Activated CD8-positive, alpha-beta memory T cell treated with anti-CD3 and anti-CD28 coated beads for 36 hours (primary cell): ENCODE results near the gene SIGLEC1. TPM values are rescaled to one million over a fixed set of nuclear protein-coding genes. Genes with fewer than 3 reads are reported as not detected.

Experiments used
- CTCF ChIA-PET: fragments of 350-600 bp; sonication (Branson Sonifier 250); formaldehyde crosslinking; loops from one replicate; lab custom pipeline; 2021; ENCODE audit warnings: antibody characterized with exemption; lab: Charles Lee
- POLR2A ChIA-PET: fragments of 350-600 bp; sonication (Branson Sonifier 250); formaldehyde crosslinking; loops from one replicate; lab custom pipeline; 2021; ENCODE audit warnings: antibody characterized with exemption; lab: Charles Lee
- total RNA-seq, 2 experiments: library from RNA; stranded (reverse); gene quantifications; one replicate each; pipeline ENCODE4 v1.2.3, GENCODE V29; 2021

Gene SIGLEC1
- total RNA-seq, 2 experiments from 2014 or later: not detected

- ChIA-PET CTCF (no interaction called here), POLR2A (no interaction called here)
These were observed 19.6 kb downstream of the SIGLEC1 start for GRCh38 chr20:3692706-3693294.

- ChIA-PET POLR2A (no interaction called here), CTCF (no interaction called here)
These were observed 20.5 kb downstream of the SIGLEC1 start for GRCh38 chr20:3691897-3692296.

DNA sequence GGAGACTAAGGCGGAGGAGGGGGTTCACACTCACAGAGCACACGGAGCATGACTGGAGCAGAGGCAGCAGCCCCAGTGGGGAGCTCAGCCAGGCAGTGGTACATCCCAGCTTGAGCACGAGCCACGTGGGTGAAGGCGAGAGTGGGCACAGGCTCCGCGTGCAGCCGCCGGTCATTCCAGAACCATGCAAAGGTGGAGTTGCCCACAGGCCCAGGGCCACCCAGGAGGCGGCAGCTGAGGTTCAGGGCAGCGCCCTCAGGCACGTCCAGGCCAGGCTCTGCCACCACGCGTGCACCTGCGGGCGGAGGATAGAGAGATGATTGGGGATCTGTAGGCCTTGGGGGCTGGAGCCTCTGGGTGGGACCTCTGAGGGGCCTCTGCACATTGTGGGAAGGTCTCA, 21.1 kb downstream of the SIGLEC1 start:
- POLR2A ChIA-PET: no interaction called here
- CTCF ChIA-PET: interaction anchor here (0.7 to 0.8 kb wide), 2 partner anchors 18 to 172 kb away, joined by 3 to 4 read pairs; no protein-coding TSS in a partner anchor

- POLR2A ChIA-PET: no interaction called here
- CTCF ChIA-PET: interaction anchor here (0.7 to 0.8 kb wide), 3 partner anchors 15 to 171 kb away, joined by 3 to 4 read pairs (median 3); no protein-coding TSS in a partner anchor
These were observed 22.0 kb downstream of the SIGLEC1 start for GRCh38 chr20:3690413-3690812.

- ChIA-PET CTCF (interaction anchor here (0.8 kb wide), 1 partner anchor 15 kb away, joined by 3 read pairs; no protein-coding TSS in a partner anchor), POLR2A (no interaction called here)
These were observed 22.4 kb downstream of the SIGLEC1 start for GRCh38 chr20:3689978-3690377.

DNA sequence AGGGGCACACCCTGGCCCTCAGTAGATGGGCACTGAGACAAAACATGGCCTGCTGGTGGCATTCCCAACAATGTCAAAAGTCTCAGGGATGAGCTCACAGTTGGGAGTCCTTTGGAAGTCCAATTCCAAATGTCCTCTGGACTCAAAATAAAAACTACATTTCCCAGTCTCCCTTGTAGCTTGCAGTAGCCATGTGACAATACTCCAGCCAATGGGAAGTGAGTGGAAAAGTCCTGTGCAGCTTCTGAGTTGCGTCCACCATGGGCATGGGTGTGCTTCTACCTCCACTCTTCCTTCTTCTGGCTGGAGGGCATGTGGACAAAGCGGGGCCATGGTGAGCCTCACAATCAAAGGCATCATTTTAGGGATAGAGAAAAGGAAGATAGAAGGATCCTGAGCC, 24.7 kb downstream of the SIGLEC1 start:
- ChIA-PET POLR2A (no interaction called here), CTCF (interaction anchor here (1.9 kb wide), 1 partner anchor 11 kb away, joined by 9 read pairs; no protein-coding TSS in a partner anchor)

DNA sequence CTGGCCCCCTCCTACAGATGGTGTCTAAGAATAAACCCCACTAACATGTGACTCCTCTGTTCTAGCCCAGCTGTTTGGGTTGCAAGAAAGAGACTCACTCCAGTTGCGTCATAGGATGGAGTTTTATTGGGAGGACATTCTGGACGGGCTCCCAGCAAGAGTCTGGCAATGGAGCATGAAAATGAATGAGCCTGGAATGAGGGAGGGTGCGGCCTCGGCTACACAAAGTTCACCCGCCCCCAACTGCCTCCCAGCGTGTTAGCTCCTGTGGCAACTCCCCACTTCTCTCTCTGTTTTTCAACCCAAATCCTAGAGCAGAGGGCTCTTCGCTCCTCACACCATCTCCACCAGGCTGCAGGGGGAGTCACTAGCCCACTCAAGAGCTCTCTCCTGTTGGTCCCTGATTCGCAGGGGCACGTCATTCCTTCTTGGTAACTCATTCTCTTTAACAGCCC, 25.5 kb downstream of the SIGLEC1 start:
- CTCF ChIA-PET: interaction anchor here (1.4 to 1.9 kb wide), 2 partner anchors 10 kb away, joined by 5 to 9 read pairs; no protein-coding TSS in a partner anchor
- POLR2A ChIA-PET: no interaction called here

DNA sequence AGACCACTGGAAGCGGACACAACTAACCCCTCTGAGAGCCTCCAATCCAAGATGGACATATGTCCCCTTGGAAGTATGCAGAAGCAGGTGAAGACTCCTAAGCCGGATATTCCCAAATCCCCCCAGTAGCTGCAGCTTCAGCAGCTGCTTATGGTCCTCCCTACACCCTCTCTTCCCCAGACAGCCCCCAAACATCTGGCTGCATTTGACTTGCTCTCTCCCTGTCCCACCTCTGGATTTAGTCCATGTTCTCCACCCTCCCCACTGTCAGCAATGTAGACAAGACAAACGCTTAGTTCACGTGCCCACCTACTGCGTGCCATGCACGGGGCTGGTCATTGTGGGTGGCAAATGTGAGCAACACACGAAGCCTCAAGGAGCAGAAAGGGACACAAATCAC, 26.0 kb downstream of the SIGLEC1 start:
- ChIA-PET CTCF (interaction anchor here (0.6 to 1.4 kb wide), 2 partner anchors 10 to 33 kb away, joined by 4 to 5 read pairs; no protein-coding TSS in a partner anchor), POLR2A (no interaction called here)

GRCh38 chr20:3685341-3685740, 27.1 kb downstream of the SIGLEC1 start:
- ChIA-PET POLR2A (no interaction called here), CTCF (interaction anchor here (1.4 kb wide), 1 partner anchor 9 kb away, joined by 5 read pairs; no protein-coding TSS in a partner anchor)

DNA sequence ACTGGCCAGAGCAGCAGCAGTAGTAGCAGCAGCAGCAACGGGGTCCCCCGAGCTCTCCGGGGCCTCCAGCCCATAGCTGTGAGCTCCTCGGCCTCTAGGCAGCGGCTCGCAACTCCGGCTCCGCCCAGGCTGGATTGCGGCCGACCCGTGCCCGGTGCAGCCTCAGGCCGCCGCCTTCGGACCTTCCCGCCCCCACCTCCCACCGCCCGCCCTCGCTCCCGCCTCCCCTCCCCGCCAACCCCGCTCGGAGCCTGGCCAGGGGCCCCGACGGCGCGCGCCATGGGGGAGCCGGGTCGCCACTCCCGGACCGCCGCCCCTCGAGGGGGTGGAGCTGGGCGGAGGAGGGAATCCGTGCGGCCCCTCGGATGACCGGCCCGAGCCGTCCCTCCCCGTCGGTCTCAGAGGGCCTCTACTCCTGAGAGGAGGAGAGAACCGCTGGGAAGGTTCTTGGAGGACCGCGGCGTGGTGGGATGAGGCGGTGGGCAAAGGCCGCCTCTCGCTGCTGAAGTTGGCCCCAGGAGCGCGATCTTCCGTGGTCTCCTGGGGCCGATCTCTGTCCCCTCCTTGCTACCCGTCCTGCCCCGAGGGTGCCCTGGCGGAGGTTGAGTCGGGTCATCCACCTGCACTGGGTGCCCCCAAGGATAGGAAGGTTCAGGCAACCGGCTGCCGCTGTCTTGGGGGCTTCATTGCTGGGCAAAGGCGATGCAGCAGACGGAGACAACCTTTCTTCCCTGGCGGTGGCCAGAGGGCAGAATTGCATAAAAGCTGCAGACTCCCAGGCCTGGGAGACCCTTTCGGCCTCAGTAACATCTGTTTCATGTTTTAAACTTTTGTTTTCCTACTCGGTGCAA, 30.2 kb downstream of the SIGLEC1 start, which contains the start of gene ADAM33:
Gene ADAM33, minus strand, starts transcription at position 80 of the 851 bp plus-strand sequence. Its CDS starts 6 bp downstream, at position 74.
- ChIA-PET CTCF (no interaction called here), POLR2A (no interaction called here)

DNA sequence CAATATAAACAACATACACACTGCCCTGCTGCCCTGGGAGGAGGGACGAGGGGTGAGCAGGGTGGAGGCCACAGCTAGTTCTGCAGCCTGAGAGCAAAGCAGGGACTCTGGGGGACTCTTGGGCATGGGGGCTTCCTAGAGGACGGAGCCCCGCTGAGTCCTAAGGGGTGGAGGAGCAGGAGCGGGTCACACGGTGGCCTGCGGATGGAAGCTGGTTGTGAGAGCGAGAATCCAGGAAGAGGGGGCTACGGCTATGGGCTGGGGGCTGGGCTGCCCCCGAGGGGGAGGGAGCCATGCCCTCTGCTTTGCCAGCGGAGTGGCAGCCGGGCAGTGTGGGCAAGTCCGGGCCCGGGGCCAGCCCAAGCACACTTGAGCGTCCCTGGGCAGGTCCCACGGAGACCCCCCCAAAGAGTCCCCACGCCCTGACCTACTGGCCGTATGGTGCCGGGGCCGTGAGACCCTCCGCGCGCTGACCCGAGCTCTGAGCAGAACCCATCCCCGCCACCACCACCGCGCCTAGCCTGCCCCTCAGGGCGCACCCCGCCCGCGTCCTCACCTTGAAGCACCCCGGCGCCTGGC, 31.0 kb downstream of the SIGLEC1 start:
- ChIA-PET POLR2A (no interaction called here), CTCF (no interaction called here)

GRCh38 chr20:3680701-3681351, 31.6 kb downstream of the SIGLEC1 start:
- ChIA-PET POLR2A (no interaction called here), CTCF (interaction anchor here (1.0 kb wide), 1 partner anchor 30 kb away, joined by 4 read pairs; no protein-coding TSS in a partner anchor)

- POLR2A ChIA-PET: no interaction called here
- CTCF ChIA-PET: interaction anchor here (0.6 to 1.0 kb wide), 2 partner anchors 21 to 31 kb away, joined by 4 read pairs; no protein-coding TSS in a partner anchor
These were observed 32.4 kb downstream of the SIGLEC1 start for GRCh38 chr20:3679749-3680700.

- POLR2A ChIA-PET: no interaction called here
These were observed 33.3 kb downstream of the SIGLEC1 start for GRCh38 chr20:3678856-3679720.

DNA sequence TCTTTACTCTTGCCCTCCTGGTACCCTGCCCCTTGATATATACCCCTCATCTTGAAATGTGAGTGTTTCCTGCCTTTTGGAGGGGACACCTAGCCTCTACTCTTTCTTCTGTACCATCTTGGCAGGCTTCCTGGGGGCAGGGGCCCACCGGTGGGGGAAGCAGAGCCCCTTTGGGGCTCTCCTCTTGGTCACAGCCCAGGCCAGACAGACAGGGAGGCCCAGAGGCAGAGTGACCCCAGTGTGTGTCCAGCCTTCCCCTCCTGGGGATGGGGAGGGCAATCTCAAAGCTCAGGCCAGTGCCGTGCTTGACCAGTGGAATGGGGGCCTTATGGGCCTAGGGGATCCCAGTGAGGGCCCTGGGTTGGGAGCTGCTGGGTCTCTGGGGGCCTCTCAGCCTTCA, 34.2 kb downstream of the SIGLEC1 start:
- CTCF ChIA-PET: interaction anchor here (1.0 to 2.9 kb wide), 5 partner anchors 10 to 75 kb away, joined by 4 to 24 read pairs (median 4); partner anchors contain the start of gene SIGLEC1
- POLR2A ChIA-PET: no interaction called here

More at GRCh38 chr20:3678856-3679720, 33.3 kb downstream of the SIGLEC1 start:
- CTCF ChIA-PET: interaction anchor here (0.6 to 1.0 kb wide), 2 partner anchors 22 to 34 kb away, joined by 4 read pairs; partner anchors contain the start of gene SIGLEC1

DNA sequence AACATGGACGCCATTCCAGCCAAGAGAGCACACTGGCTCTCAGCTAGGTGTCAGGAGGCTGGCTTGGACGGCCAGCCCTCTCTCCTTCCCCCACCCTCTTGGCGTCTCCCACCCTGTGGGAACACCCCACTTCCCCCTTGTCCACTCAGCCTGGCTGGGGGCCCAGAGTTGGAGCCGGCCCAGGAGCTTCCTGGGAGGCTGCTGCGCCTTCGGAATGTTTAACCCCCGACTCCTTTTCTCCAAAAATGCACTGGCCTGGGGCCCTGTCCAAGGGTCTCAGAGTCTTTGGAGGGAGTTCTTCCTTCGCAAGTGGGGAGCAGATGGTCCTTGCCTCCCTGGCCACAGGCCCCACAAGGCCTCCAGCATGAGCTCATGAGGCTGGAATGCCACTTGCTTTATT, 34.7 kb downstream of the SIGLEC1 start:
- ChIA-PET CTCF (interaction anchor here (1.0 to 2.9 kb wide), 7 partner anchors 10 to 99 kb away, joined by 4 to 24 read pairs (median 5); partner anchors contain the start of gene SIGLEC1), POLR2A (no interaction called here)
